ENCODE measurements around the gene LNX1. TPM values are rescaled to one million over a fixed set of nuclear protein-coding genes. Genes with fewer than 3 reads are reported as not detected.

The LNX1 gene
- total and polyA plus RNA-seq, 2 of the 8 experiments (the other 6 are each of a cell fraction or from before 2014, with no cell fraction given): 2.7 to 3.8 TPM

DNA sequence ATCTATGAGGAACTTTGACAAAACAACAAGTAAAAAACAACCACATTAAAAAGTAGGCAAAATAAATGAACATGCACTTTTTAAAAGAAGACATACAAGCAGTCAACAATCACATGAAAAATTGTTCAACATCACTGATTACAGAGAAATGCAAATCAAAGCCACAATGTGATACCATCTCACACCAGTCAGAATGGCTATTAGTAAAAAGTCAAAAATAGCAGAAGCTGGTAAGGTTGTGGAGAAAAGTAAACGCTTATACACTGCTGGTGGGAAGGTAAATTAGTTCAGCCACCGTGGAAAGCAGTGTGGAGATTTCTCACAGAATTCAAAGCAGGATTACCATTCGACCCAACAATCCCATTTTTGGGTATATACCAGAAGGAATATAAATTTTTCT lies 17.0 kb upstream of the LNX1 start:
- Histone ChIP-seq H4K91ac (replicated peaks; ENCODE audit: insufficient read length, low read length) (no peak overlapping the region), H2BK12ac (ENCODE audit: low read depth, low read length) (no peak overlapping the region), H3K27ac (ENCODE audit: low read depth, low read length) (no peak overlapping the region), H3K56ac (replicated peaks; ENCODE audit: insufficient read length, low read depth, low read length) (no peak overlapping the region), H2BK5ac (ENCODE audit: low read depth, low read length) (no peak overlapping the region), H2AK5ac (ENCODE audit: low read depth, low read length) (no peak overlapping the region), H3K23me2 (ENCODE audit: low read depth, low read length) (no peaks in the 10 kb centered on the region), H3K23ac (ENCODE audit: insufficient read length) (no peak overlapping the region), H4K20me1 (replicated peaks in 1 of 2; ENCODE audit: control insufficient read depth in 1 of 2, insufficient read depth in 2 of 2, low read length in 2 of 2) (no peaks in the 10 kb centered on the region), H4K8ac (ENCODE audit: extremely low read depth, insufficient read depth, low read length) (no peak overlapping the region), H2BK120ac (replicated peaks; ENCODE audit: low read depth, low read length) (no peak overlapping the region), H3K9ac (replicated peaks in 1 of 4; ENCODE audit: extremely low read depth in 1 of 4, low read depth in 3 of 4, low read length in 3 of 4) (no peak overlapping the region), H3K14ac (ENCODE audit: insufficient read length) (no peak overlapping the region), H3K4ac (replicated peaks; ENCODE audit: insufficient read length, low read depth, low read length) (no peak overlapping the region), H2BK20ac (ENCODE audit: low read length) (no peak overlapping the region), H3K4me2 (ENCODE audit: insufficient read depth in 1 of 2, low read depth in 2 of 2, low read length in 2 of 2) (no peak overlapping the region), H3K27me3 (replicated peaks in 1 of 4; ENCODE audit: control insufficient read depth in 3 of 4, extremely low read depth in 1 of 4, insufficient read depth in 3 of 4, low read length in 3 of 4) (no peaks in the 10 kb centered on the region), H2BK15ac (ENCODE audit: low read length) (no peak overlapping the region), H3K79me1 (ENCODE audit: low read depth, low read length) (no peaks in the 10 kb centered on the region), H2AFZ (ENCODE audit: low read length) (no peak overlapping the region), H3K36me3 (ENCODE audit: control insufficient read depth in 2 of 4, insufficient read depth in 4 of 4, low read length in 3 of 4) (no peaks in the 10 kb centered on the region), H3K18ac (ENCODE audit: extremely low read depth, low read length) (no peak overlapping the region), H4K5ac (ENCODE audit: insufficient read length, low read depth, low read length) (no peak overlapping the region), H3K4me3 (ENCODE audit: extremely low read depth in 1 of 4, insufficient read depth in 2 of 4, low read depth in 3 of 4, low read length in 4 of 4) (no peak overlapping the region), H3K9me3 (ENCODE audit: insufficient read depth in 2 of 2, low read depth in 1 of 2, low read length in 1 of 2) (0 out of 4 replicates have a peak, but pooled peaks cover 0 to 6% of the 10 kb centered on the region in 2 experiments), H3K4me1 (replicated peaks in 1 of 4; ENCODE audit: control insufficient read depth in 3 of 4, insufficient read depth in 4 of 4, low read length in 3 of 4) (no peaks in the 10 kb centered on the region), H3K79me2 (ENCODE audit: control insufficient read depth in 1 of 2, insufficient read depth in 2 of 2, low read length in 2 of 2) (no peaks in the 10 kb centered on the region)
- FAIRE-seq (no peak), DNase-seq (ENCODE audit: low read depth in 1 of 2, low spot score in 2 of 2) (no peak)
- 98% methylated on average over 3 of the region's 3 CpGs; no CpG with 5 or more reads in 1 of the 2 experiments for WGBS, 2 experiments (ENCODE audit: extremely low coverage in 1 of 2, insufficient coverage in 1 of 2, insufficient read length in 1 of 2, insufficient replicate concordance in 2 of 2, low coverage in 1 of 2, low lambda C conversion rate in 2 of 2, missing lambda C conversion rate in 1 of 2)
- CTCF ChIA-PET (ENCODE audit: partially characterized antibody): no interaction called here
- POLR2A ChIA-PET (ENCODE audit: partially characterized antibody): no interaction called here
- no peak for TF ChIP-seq SIRT6 (IDR thresholded peaks at IDR 0.05; ENCODE audit: low read length)
- TF ChIP-seq SAP30 (IDR thresholded peaks at IDR 0.05; ENCODE audit: insufficient read depth, insufficient replicate concordance, low read length): no peak
- TF ChIP-seq CBX8 (IDR thresholded peaks at IDR 0.05; ENCODE audit: borderline replicate concordance, low read depth, low read length): no peak
- no peak for TF ChIP-seq ASH2L (IDR thresholded peaks at IDR 0.05; ENCODE audit: low read length)
- TF ChIP-seq, protein P1, sequence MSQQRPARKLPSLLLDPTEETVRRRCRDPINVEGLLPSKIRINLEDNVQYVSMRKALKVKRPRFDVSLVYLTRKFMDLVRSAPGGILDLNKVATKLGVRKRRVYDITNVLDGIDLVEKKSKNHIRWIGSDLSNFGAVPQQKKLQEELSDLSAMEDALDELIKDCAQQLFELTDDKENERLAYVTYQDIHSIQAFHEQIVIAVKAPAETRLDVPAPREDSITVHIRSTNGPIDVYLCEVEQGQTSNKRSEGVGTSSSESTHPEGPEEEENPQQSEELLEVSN (IDR thresholded peaks at IDR 0.05): no peak
- no peak for TF ChIP-seq TAF1 (IDR thresholded peaks at IDR 0.05; ENCODE audit: low read depth, low read length)
- TF ChIP-seq HDAC6 (IDR thresholded peaks at IDR 0.05; ENCODE audit: low read depth, low read length): no peak
- TF ChIP-seq, protein P2, sequence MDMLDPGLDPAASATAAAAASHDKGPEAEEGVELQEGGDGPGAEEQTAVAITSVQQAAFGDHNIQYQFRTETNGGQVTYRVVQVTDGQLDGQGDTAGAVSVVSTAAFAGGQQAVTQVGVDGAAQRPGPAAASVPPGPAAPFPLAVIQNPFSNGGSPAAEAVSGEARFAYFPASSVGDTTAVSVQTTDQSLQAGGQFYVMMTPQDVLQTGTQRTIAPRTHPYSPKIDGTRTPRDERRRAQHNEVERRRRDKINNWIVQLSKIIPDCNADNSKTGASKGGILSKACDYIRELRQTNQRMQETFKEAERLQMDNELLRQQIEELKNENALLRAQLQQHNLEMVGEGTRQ (IDR thresholded peaks at IDR 0.05; ENCODE audit: low read length): no peak
- TF ChIP-seq BRCA1 (IDR thresholded peaks at IDR 0.05; ENCODE audit: low read depth, low read length): no peak
- no peak for TF ChIP-seq YY1 (IDR thresholded peaks at IDR 0.05; ENCODE audit: low read depth, low read length)
- no peak for TF ChIP-seq FOSL1 (IDR thresholded peaks at IDR 0.05; ENCODE audit: insufficient read depth, low read depth, low read length)
- no peak for TF ChIP-seq SRF (IDR thresholded peaks at IDR 0.05; ENCODE audit: low read depth, low read length)
- TF ChIP-seq BACH1 (IDR thresholded peaks at IDR 0.05; ENCODE audit: low read length): no peak
- TF ChIP-seq BCL11A (IDR thresholded peaks at IDR 0.05; ENCODE audit: low read depth in 2 of 2, low read length in 2 of 2): no peak

Data from H1 (cell line).